GM13976 (cell line): ENCODE results near the gene DXO.

Source experiments
- DNase-seq: peaks from one replicate; pipeline ENCODE4 v3.0.0; 2012; ENCODE audit warnings: low spot score
- CTCF ChIP-seq: IDR thresholded peaks from 2 replicates; pipeline ENCODE4 v1.5.1; 2012; ENCODE audit warnings: borderline replicate concordance, mild to moderate bottlenecking; ENCODE audit not compliant: insufficient read depth; ENCODE audit errors: extremely low read depth, missing control alignments, control extremely low read depth
- in situ Hi-C: fragments of 300-500 bp; cut with MboI; formaldehyde crosslinking; loops from one replicate; pipeline ENCODE4 v1.12.0; 2022; ENCODE audit warnings: low sequenced_read_pairs, mixed read lengths, inconsistent platforms; ENCODE audit not compliant: unreplicated experiment

DXO gene

GRCh38 chr6:31968326-31968725, 3.6 kb downstream of the DXO start:
- DNase-seq = no peak
- no peak for TF ChIP-seq CTCF
- in situ Hi-C loops = no loop called here

- TF ChIP-seq CTCF = no peak
- no peak for DNase-seq
- in situ Hi-C loops = no loop called here
Measured at GRCh38 chr6:31967926-31968320, 4.0 kb downstream of the DXO start.

- in situ Hi-C loops = no loop called here
- TF ChIP-seq CTCF = no peak
- DNase-seq = no peak
Measured at GRCh38 chr6:31966997-31967925, 4.7 kb downstream of the DXO start.

- DNase-seq = no peak
- in situ Hi-C loops = no loop called here
- no peak for TF ChIP-seq CTCF
Measured at GRCh38 chr6:31966506-31966905, 5.4 kb downstream of the DXO start.

GRCh38 chr6:31965700-31966099, 6.2 kb downstream of the DXO start:
- TF ChIP-seq CTCF = no peak
- DNase-seq = no peak
- in situ Hi-C loops = no loop called here

- in situ Hi-C loops = no loop called here
- TF ChIP-seq CTCF = no peak
- DNase-seq = no peak
Measured at GRCh38 chr6:31963921-31964320, 8.0 kb downstream of the DXO start.
